WI38 (cell line): ENCODE data around the gene MACF1.

ENCODE experiments used
- H3K4me3 ChIP-seq: 2 replicates; pipeline ENCODE4 v1.5.1; 2011; ENCODE audit warnings: low read depth, mild to moderate bottlenecking, control low read depth, low read length
- TF ChIP-seq, protein P1 (sequence below): IDR thresholded peaks from 2 replicates; pipeline ENCODE4 v1.5.1; 2012; ENCODE audit warnings: low read depth, mild to moderate bottlenecking, control low read depth, low read length

MACF1 gene

DNA sequence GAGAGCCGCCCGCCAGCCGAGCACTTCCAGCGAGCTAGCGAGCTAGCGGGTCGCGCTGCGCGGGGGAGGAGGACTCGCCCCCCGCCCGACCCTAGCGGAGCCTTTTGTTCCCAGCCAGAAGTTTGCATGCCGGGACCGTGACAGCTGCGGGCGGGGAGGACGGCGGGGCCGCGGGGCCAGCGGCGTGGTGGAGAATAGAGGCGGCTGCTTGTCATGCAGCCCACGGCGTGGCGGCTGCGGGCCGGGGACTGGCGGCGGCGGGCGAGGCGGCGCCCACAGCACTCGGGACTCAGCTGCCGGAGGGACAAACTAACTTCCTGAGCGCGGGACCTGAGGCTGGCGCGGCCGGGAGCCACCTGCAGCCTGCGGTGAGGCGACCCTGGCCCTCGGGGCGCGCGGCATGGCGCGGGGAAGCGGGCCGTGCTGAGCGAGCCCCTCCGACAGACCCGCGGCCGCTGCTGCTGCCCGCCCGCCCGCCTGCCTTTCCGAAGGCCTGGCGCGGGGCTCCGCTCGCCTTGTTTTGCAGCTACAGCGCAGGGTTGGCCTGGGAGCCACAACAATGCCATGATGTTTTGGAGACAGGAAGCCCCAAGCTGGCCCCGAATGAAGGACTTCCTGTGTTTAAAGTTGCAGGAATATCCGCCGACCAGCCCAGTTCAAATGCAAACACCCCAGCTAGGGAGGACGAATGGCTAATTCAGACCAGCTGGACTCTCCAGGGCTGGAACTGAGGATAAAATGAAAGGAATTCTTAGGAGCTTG is 204.7 kb downstream of the MACF1 start:
- peak overlapping the region; percentile 75 for H3K4me3 ChIP-seq
- TF ChIP-seq, protein P1, sequence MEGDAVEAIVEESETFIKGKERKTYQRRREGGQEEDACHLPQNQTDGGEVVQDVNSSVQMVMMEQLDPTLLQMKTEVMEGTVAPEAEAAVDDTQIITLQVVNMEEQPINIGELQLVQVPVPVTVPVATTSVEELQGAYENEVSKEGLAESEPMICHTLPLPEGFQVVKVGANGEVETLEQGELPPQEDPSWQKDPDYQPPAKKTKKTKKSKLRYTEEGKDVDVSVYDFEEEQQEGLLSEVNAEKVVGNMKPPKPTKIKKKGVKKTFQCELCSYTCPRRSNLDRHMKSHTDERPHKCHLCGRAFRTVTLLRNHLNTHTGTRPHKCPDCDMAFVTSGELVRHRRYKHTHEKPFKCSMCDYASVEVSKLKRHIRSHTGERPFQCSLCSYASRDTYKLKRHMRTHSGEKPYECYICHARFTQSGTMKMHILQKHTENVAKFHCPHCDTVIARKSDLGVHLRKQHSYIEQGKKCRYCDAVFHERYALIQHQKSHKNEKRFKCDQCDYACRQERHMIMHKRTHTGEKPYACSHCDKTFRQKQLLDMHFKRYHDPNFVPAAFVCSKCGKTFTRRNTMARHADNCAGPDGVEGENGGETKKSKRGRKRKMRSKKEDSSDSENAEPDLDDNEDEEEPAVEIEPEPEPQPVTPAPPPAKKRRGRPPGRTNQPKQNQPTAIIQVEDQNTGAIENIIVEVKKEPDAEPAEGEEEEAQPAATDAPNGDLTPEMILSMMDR, result no peak

DNA sequence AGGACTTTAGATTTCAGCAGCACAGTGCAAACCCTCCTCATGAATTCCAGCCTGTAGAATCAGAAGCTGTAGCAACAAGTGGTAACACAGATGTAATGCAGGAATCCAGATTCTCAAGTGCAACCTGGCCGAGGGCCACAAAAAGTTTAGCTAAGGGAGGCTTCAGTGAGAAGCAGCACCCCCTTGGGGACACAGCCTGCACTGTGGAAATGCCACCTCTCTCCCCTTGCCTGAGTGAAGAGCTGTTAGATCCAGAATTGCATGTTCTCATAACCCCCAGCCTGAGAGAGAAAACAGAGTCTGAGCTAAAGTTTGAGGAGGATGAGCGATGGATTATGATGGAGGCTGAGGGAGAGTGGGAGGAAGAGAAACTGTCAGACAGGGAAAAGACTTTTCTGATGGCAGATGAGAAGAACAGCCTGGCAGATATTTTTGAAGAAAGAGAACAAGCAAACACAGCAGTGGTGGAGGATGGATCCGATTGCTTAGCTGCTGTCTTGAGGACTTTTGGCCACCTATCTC is 206.5 kb downstream of the MACF1 start:
- peak overlapping the region; percentile 75 for H3K4me3 ChIP-seq
- TF ChIP-seq, protein P1, result peak; percentile 83

DNA sequence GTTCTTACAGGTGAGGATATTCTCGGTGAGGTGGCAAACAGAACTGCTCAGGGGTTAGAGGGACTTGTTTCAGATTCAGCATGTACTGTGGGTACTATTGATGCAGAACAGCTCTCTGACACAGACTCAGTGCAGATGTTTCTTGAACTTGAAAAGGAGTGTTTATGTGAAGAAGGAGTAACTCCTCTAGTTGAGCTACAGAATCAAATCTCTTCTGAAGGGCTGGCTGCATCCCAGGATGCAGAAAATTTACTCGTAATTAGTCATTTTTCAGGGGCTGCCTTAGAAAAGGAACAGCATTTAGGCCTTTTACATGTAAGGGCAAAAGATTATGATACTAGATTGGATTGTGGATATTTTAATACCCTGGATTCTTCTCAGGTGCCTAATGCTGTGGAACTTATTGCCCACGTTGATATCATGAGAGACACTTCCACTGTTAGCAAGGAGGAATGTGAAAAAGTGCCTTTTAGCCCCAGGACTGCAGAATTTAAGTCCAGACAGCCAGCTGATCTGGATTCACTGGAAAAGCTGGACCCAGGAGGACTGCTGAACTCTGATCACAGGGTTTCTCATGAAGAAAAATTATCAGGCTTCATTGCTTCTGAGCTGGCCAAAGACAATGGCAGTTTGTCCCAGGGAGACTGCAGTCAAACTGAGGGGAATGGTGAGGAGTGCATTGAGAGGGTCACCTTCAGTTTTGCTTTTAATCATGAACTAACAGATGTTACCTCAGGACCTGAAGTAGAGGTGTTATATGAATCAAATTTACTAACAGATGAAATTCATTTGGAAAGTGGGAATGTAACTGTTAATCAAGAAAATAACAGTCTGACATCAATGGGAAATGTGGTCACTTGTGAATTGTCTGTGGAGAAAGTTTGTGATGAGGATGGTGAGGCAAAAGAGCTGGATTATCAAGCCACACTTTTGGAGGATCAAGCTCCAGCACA is 207.3 kb downstream of the MACF1 start:
- peak overlapping the region; percentile 75 for H3K4me3 ChIP-seq
- TF ChIP-seq, protein P1, result no peak

- TF ChIP-seq, protein P1, result no peak
- H3K4me3 ChIP-seq, result peak overlapping the region; percentile 75
These were observed 208.4 kb downstream of the MACF1 start for GRCh38 chr1:39412892-39413291.

- peak overlapping the region; percentile 39 for H3K4me3 ChIP-seq
These were observed 209.5 kb downstream of the MACF1 start for GRCh38 chr1:39413902-39414528.

GRCh38 chr1:39415553-39415952 is 211.1 kb downstream of the MACF1 start:
- TF ChIP-seq, protein P1, result no peak
- 0 out of 2 replicates have a peak overlapping the region, but pooled peaks have one; percentile 9 for H3K4me3 ChIP-seq

More at GRCh38 chr1:39413902-39414528, 209.5 kb downstream of the MACF1 start:
- TF ChIP-seq, protein P1, result no peak
